GM12878 (cell line): ENCODE results near the gene RAD51B. TPM values are rescaled to one million over a fixed set of nuclear protein-coding genes. Genes with fewer than 3 reads are reported as not detected.

ENCODE experiments used
- ATAC-seq: fragments of 200-7000 bp; cut with Tn5 transposase; 3 replicates; pipeline ENCODE4 v1.9.1; 2020; ENCODE audit warnings: mild to moderate bottlenecking, moderate library complexity
- BruUV-seq: library from RNA; stranded (reverse); fragments of 400-500 nt; replicated peaks from 2 replicates; lab custom pipeline; 2021; lab: Mats Ljungman, UMichigan
- CTCF ChIA-PET: fragments of 300-600 bp; sonication (Branson Sonifier 250); formaldehyde crosslinking; extraction: SDS; loops from one replicate; lab custom pipeline; 2021; ENCODE audit warnings: inconsistent platforms; lab: Yijun Ruan, JAX
- POLR2A ChIA-PET: fragments of 350-600 bp; formaldehyde crosslinking; extraction: SDS; loops from one replicate; lab custom pipeline; 2021; ENCODE audit warnings: inconsistent platforms; lab: Charles Lee
- RAD21 ChIA-PET: fragments of 300-600 bp; sonication (Branson Sonifier 250); formaldehyde crosslinking; loops from one replicate; lab custom pipeline; 2023; ENCODE audit warnings: antibody characterized with exemption; ENCODE audit not compliant: unreplicated experiment; lab: Charles Lee
- SMC1A ChIA-PET: fragments of 300-600 bp; sonication (Branson Sonifier 250); formaldehyde crosslinking; loops from one replicate; lab custom pipeline; 2023; ENCODE audit not compliant: unreplicated experiment, uncharacterized antibody; lab: Charles Lee
- DNase-seq: peaks from one replicate; pipeline ENCODE4 v3.0.0-alpha.2; 2011; ENCODE audit warnings: low read depth, low spot score
- FAIRE-seq: peaks from 3 replicates; lab custom pipeline; 2011; peaks lifted over from hg19 to GRCh38; lab: Jason Lieb, UNC
- H2AFZ ChIP-seq: 2 replicates; pipeline ENCODE4 v1.6.0; 2011; ENCODE audit warnings: low read depth, low read length, control low read depth; ENCODE audit not compliant: control insufficient read depth
- H3K27ac ChIP-seq: 2 replicates; pipeline ENCODE4 v1.5.1; 2011; ENCODE audit warnings: control low read depth; ENCODE audit not compliant: control insufficient read depth, insufficient read depth
- H3K27me3 ChIP-seq, 2 experiments: replicated peaks in 1 of 2; 2 replicates each; pipeline versions ENCODE4 v1.6.0 to v1.6.1; 2011; ENCODE audit warnings: low read length in 1 of 2; ENCODE audit not compliant: control insufficient read depth in 2 of 2, insufficient read depth in 2 of 2
- H3K36me3 ChIP-seq, 2 experiments: 2 replicates each; pipeline ENCODE4 v1.5.1; 2011; ENCODE audit warnings: low read length in 1 of 2; ENCODE audit not compliant: control insufficient read depth in 2 of 2, insufficient read depth in 2 of 2
- H3K4me1 ChIP-seq: 2 replicates; pipeline ENCODE4 v1.6.1; 2011; ENCODE audit warnings: mild to moderate bottlenecking, low read length, moderate library complexity, mixed read lengths; ENCODE audit not compliant: control insufficient read depth, insufficient read depth
- H3K4me2 ChIP-seq: 2 replicates; pipeline ENCODE4 v1.6.0; 2011; ENCODE audit warnings: control low read depth; ENCODE audit not compliant: control insufficient read depth, insufficient read depth
- H3K4me3 ChIP-seq: fragments of 200-600 bp; sonication (generic); 2 replicates; pipeline ENCODE4 v1.5.1; 2016
- H3K79me2 ChIP-seq: 2 replicates; pipeline ENCODE4 v1.6.0; 2011; ENCODE audit warnings: low read length; ENCODE audit not compliant: control insufficient read depth, insufficient read depth
- H3K9ac ChIP-seq: 2 replicates; pipeline ENCODE4 v1.8.0; 2011; ENCODE audit warnings: low read length, control low read depth, mixed read lengths; ENCODE audit not compliant: control insufficient read depth, insufficient read depth
- H3K9me3 ChIP-seq: replicated peaks from 3 replicates; pipeline ENCODE4 v1.5.1; 2011; ENCODE audit warnings: mild to moderate bottlenecking, low read length; ENCODE audit not compliant: control insufficient read depth, insufficient read depth
- H4K20me1 ChIP-seq: 2 replicates; pipeline ENCODE4 v1.6.0; 2011; ENCODE audit not compliant: control insufficient read depth, insufficient read depth
- ASH2L ChIP-seq: fragments of 300-600, 200-600 bp; sonication (generic); IDR thresholded peaks from 2 replicates; pipeline ENCODE4 v1.6.1; 2017; ENCODE audit warnings: low read depth, mild to moderate bottlenecking, borderline replicate concordance
- CBX3 ChIP-seq: fragments of 200-600 bp; sonication (generic); IDR thresholded peaks from 2 replicates; pipeline ENCODE4 v1.6.1; 2016; ENCODE audit warnings: low read depth, borderline replicate concordance
- HDAC6 ChIP-seq: fragments of 200-600 bp; sonication (generic); IDR thresholded peaks from one replicate; pipeline ENCODE4 v1.8.0; 2017; ENCODE audit warnings: antibody characterized with exemption; ENCODE audit not compliant: unreplicated experiment
- JUND ChIP-seq: IDR thresholded peaks from 2 replicates; pipeline ENCODE4 v1.6.1; 2012; ENCODE audit warnings: low read depth, mild to moderate bottlenecking, low read length, improper control_type of control experiment, moderate library complexity
- NFIC ChIP-seq: IDR thresholded peaks from 2 replicates; pipeline ENCODE4 v1.6.1; 2012; ENCODE audit warnings: low read depth, mild to moderate bottlenecking, inconsistent platforms, low read length, moderate library complexity
- ZNF622 ChIP-seq: fragments of 450-650 bp; IDR thresholded peaks from 2 replicates; pipeline ENCODE4 v1.6.1; 2017; ENCODE audit warnings: mild to moderate bottlenecking, inconsistent platforms
- WGBS: methylation state at CpG from one replicate; pipeline ENCODE4 v1.1.6; 2016; ENCODE audit warnings: low lambda C conversion rate; ENCODE audit not compliant: insufficient replicate concordance, insufficient coverage; ENCODE audit errors: missing lambda C conversion rate; 5-methylcytosine and 5-hydroxymethylcytosine counted together
- in situ Hi-C: fragments of 300-500 bp; cut with MboI; formaldehyde crosslinking; loops from 9 replicates; pipeline ENCODE4 v1.14.3; 2018; ENCODE audit warnings: mixed read lengths
- intact Hi-C: fragments of 100-400 bp; cut with micrococcal nuclease; formaldehyde crosslinking; loops from one replicate; pipeline ENCODE4 v1.14.2; 2022; ENCODE audit not compliant: unreplicated experiment
- polyA plus RNA-seq, 11 experiments: library from polyadenylated mRNA; depleted of rRNA in 4 of 11; unstranded in 6 of 11; stranded (reverse) in 5 of 11; fragments of >200 nt; fragmentation: Nextera tagmentation in 4 of 11; fragmentation: Illumina TruSeq in 1 of 11; extraction: Ambion mirVana in 4 of 11; extraction: Trizol in 1 of 11; gene quantifications; 1 replicate in 1 of 11; 2 replicates in 10 of 11; pipeline versions ENCODE4 v1.2.1 to v1.2.3, GENCODE V29; 2011 to 2016; ENCODE audit warnings: inconsistent platforms in 2 of 11, missing spikeins in 2 of 11, low read depth in 1 of 11
- total RNA-seq, 4 experiments: library from RNA; depleted of rRNA in 3 of 4; stranded (reverse); fragments of >200 nt in 3 of 4; fragmentation: Illumina TruSeq in 1 of 4; extraction: Trizol in 1 of 4; gene quantifications; 2 replicates each; pipeline versions ENCODE4 v1.2.1 to v1.2.3, GENCODE V29; 2013 to 2021
- TF ChIP-seq, protein P1 (sequence below): IDR thresholded peaks from 2 replicates; pipeline ENCODE4 v1.6.1; 2011; ENCODE audit warnings: borderline replicate concordance, low read depth, mild to moderate bottlenecking, moderate library complexity, mixed read lengths, low read length; ENCODE audit not compliant: insufficient read depth; ENCODE audit errors: extremely low read length
- TF ChIP-seq, protein P2 (sequence below): fragments of 150-350 bp; IDR thresholded peaks from 2 replicates; pipeline ENCODE4 v1.6.1; 2016; ENCODE audit warnings: low read depth, low read length
- TF ChIP-seq, protein P3 (sequence below): fragments of 450-650 bp; formaldehyde crosslinking; IDR thresholded peaks from 2 replicates; pipeline ENCODE4 v1.5.0; 2022; ENCODE audit warnings: mild to moderate bottlenecking, missing genetic modification characterization

Gene RAD51B
- total and polyA plus RNA-seq, 10 of the 15 experiments (the other 5 are each of a cell fraction or from before 2014, with no cell fraction given), result 9.8 to 26.8 (median 21.3) TPM

DNA sequence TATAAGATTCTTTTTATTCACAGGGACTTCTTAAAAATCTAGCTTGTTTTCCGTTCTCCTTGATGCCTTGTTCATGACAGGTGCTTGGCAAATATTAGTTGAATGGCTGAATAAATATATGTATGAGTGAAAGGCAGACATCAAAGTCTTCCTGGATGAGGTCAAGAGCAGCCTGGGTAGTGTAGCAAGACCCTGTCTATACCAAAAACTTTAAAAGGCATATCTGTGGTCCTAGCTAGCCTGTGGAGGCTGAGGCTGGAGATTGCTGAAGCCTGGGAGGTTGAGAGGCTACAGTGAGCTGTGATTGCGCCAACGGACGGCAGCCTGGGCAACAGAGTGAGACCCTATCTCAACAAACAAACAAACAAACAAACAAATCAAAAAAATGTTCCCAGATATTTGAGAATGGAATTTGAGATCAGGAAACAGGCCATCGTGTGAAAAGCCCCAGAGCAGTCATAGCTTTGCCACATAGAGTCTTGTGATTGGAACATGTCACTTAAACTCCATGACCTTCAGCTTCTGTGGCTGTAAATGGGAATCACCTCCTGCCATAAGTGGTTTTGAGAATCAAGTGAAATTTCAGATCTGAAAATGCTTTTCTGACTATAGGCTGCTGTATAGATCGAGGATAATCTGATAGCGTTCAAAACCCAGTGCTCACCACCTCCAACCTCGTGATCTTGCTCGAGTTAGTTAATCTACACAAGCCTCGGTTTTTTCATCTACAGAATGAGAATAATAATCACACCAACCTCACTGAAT lies 908.9 kb downstream of the RAD51B start (continued):
- TF ChIP-seq CBX3, result no peak
- TF ChIP-seq, protein P1, sequence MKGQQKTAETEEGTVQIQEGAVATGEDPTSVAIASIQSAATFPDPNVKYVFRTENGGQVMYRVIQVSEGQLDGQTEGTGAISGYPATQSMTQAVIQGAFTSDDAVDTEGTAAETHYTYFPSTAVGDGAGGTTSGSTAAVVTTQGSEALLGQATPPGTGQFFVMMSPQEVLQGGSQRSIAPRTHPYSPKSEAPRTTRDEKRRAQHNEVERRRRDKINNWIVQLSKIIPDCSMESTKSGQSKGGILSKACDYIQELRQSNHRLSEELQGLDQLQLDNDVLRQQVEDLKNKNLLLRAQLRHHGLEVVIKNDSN, result no peak
- no peak for TF ChIP-seq ASH2L
- no peak for TF ChIP-seq HDAC6
- TF ChIP-seq JUND, result no peak

DNA sequence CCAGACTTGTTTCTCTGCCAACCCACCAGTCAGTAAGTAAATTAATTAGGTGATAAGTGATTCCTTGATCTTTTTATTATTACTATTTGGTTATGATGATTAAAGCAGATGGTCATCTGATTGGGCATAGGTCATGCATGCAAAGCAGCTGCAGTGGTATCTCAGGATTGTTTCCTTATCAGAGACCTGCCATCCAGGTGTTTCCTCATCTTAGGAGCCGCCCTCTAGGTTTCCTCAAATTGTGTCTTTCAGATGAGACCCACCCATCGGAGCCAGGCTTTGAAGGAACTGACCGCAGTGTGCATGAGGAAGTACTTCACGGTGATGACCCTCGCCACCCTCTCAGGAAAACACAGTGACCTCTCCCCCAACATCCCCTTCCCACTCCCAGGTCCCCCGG lies 910.0 kb downstream of the RAD51B start:
- 30% methylated on average over 6 of the region's 6 CpGs for WGBS
- RAD21 ChIA-PET, result interaction anchor here (1.0 to 2.1 kb wide), 4 partner anchors 14 to 324 kb away, joined by 3 to 7 read pairs (median 4); no protein-coding TSS in a partner anchor
- SMC1A ChIA-PET, result interaction anchor here (0.7 to 5.3 kb wide), 4 partner anchors 10 to 74 kb away, joined by 3 to 26 read pairs (median 3); no protein-coding TSS in a partner anchor

More for the DNA sequence above, 910.0 kb downstream of the RAD51B start:
- Histone ChIP-seq H3K27me3 (no peaks in the 10 kb centered on the region), H2AFZ (no peak overlapping the region), H3K79me2 (no peaks in the 10 kb centered on the region), H3K4me2 (no peak overlapping the region), H3K27ac (no peak overlapping the region), H3K9me3 (no peaks in the 10 kb centered on the region; the same call in 1 of the 3 replicates), H3K9ac (no peak overlapping the region), H3K4me3 (no peak overlapping the region), H3K4me1 (peaks cover 15% of the 10 kb centered on the region), H3K36me3 (no peaks in the 10 kb centered on the region), H4K20me1 (no peaks in the 10 kb centered on the region)
- intact Hi-C loops (no loop called here), in situ Hi-C loops (no loop called here)
- TF ChIP-seq, protein P2, sequence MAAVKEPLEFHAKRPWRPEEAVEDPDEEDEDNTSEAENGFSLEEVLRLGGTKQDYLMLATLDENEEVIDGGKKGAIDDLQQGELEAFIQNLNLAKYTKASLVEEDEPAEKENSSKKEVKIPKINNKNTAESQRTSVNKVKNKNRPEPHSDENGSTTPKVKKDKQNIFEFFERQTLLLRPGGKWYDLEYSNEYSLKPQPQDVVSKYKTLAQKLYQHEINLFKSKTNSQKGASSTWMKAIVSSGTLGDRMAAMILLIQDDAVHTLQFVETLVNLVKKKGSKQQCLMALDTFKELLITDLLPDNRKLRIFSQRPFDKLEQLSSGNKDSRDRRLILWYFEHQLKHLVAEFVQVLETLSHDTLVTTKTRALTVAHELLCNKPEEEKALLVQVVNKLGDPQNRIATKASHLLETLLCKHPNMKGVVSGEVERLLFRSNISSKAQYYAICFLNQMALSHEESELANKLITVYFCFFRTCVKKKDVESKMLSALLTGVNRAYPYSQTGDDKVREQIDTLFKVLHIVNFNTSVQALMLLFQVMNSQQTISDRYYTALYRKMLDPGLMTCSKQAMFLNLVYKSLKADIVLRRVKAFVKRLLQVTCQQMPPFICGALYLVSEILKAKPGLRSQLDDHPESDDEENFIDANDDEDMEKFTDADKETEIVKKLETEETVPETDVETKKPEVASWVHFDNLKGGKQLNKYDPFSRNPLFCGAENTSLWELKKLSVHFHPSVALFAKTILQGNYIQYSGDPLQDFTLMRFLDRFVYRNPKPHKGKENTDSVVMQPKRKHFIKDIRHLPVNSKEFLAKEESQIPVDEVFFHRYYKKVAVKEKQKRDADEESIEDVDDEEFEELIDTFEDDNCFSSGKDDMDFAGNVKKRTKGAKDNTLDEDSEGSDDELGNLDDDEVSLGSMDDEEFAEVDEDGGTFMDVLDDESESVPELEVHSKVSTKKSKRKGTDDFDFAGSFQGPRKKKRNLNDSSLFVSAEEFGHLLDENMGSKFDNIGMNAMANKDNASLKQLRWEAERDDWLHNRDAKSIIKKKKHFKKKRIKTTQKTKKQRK, result no peak
- TF ChIP-seq, protein P3, sequence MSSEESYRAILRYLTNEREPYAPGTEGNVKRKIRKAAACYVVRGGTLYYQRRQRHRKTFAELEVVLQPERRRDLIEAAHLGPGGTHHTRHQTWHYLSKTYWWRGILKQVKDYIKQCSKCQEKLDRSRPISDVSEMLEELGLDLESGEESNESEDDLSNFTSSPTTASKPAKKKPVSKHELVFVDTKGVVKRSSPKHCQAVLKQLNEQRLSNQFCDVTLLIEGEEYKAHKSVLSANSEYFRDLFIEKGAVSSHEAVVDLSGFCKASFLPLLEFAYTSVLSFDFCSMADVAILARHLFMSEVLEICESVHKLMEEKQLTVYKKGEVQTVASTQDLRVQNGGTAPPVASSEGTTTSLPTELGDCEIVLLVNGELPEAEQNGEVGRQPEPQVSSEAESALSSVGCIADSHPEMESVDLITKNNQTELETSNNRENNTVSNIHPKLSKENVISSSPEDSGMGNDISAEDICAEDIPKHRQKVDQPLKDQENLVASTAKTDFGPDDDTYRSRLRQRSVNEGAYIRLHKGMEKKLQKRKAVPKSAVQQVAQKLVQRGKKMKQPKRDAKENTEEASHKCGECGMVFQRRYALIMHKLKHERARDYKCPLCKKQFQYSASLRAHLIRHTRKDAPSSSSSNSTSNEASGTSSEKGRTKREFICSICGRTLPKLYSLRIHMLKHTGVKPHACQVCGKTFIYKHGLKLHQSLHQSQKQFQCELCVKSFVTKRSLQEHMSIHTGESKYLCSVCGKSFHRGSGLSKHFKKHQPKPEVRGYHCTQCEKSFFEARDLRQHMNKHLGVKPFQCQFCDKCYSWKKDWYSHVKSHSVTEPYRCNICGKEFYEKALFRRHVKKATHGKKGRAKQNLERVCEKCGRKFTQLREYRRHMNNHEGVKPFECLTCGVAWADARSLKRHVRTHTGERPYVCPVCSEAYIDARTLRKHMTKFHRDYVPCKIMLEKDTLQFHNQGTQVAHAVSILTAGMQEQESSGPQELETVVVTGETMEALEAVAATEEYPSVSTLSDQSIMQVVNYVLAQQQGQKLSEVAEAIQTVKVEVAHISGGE, result no peak
- TF ChIP-seq NFIC (no peak), ZNF622 (no peak)
- ATAC-seq (no peak), FAIRE-seq (no peak), DNase-seq (no peak)
- no TSS peak for BruUV-seq
- ChIA-PET POLR2A (interaction anchor here (0.6 kb wide), 1 partner anchor 9 kb away, joined by 3 read pairs; no protein-coding TSS in a partner anchor), CTCF (interaction anchor here (1.1 kb wide), 1 partner anchor 10 kb away, joined by 3 read pairs; no protein-coding TSS in a partner anchor)
